ENCODE data around the gene MYO5B. TPM values are rescaled to one million over a fixed set of nuclear protein-coding genes. Genes with fewer than 3 reads are reported as not detected.
A peak's percentile ranks its signal among the peaks of the same experiment; 100 is the strongest.

Gene MYO5B
- total and polyA plus RNA-seq, 9 of the 15 experiments (the other 6 are each of a cell fraction or from before 2014, with no cell fraction given): 0.07 to 0.42 (median 0.28) TPM

GRCh38 chr18:50038448-50038847 is 156.5 kb downstream of the MYO5B start (continued):
- TF ChIP-seq RCOR1 (IDR thresholded peaks at IDR 0.05; ENCODE audit: borderline replicate concordance in 1 of 2, low read depth in 2 of 2, low read length in 2 of 2) (no peak), SP2 (IDR thresholded peaks at IDR 0.05; ENCODE audit: extremely low read depth, low read depth, low read length, poor library complexity, severe bottlenecking) (no peak), LEF1 (IDR thresholded peaks at IDR 0.05) (no peak), EHMT2 (IDR thresholded peaks at IDR 0.05) (0 out of 2 replicates have a peak, but pooled peaks have one; percentile 23), MBD2 (IDR thresholded peaks at IDR 0.05; ENCODE audit: borderline replicate concordance, low read depth) (no peak), CBFB (CRISPR knock-in tag; IDR thresholded peaks at IDR 0.05) (no peak), ZNF212 (CRISPR knock-in tag; IDR thresholded peaks at IDR 0.05) (no peak), FOSL1 (tag; conservative IDR thresholded peaks at IDR 0.05) (peak; percentile 60), POLR3A (IDR thresholded peaks at IDR 0.05; ENCODE audit: borderline replicate concordance, extremely low read depth, insufficient read depth, insufficient read length) (no peak), ZNF354B (CRISPR knock-in tag; IDR thresholded peaks at IDR 0.05) (no peak), CBX1 (IDR thresholded peaks at IDR 0.05; ENCODE audit: low read depth) (no peak), KLF10 (CRISPR knock-in tag; IDR thresholded peaks at IDR 0.05) (no peak), TFE3 (CRISPR knock-in tag; IDR thresholded peaks at IDR 0.05) (peak; percentile 81), CREBBP (IDR thresholded peaks at IDR 0.05; ENCODE audit: low read depth, low read length) (no peak)
